GM19328 (cell line): ENCODE results near the gene PRDM5.

Experiments used
- ATAC-seq: cut with Tn5 transposase; IDR thresholded peaks from one replicate; pipeline ENCODE4 v1.9.1; 2021; ENCODE audit warnings: mild to moderate bottlenecking, moderate library complexity; ENCODE audit not compliant: unreplicated experiment

Gene PRDM5

DNA sequence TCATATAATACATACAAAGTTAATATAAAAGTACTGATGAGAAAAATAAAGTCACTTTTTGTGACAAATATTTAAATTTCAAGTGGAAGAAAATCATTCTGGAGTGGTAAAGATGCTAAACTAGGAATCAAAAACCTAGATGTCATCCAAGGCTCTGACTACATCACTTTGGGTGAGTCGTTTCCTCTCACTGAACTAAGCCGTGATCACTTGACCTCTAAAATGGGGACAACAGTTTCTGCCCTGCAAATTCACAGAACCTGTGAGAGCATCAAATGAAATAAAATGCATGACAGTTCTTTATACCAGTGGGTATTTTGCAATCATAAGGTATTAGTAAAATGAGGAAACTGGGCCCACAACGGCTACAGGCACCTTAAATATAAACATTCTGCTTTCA, 63.8 kb downstream of the PRDM5 start:
- no peak for ATAC-seq

DNA sequence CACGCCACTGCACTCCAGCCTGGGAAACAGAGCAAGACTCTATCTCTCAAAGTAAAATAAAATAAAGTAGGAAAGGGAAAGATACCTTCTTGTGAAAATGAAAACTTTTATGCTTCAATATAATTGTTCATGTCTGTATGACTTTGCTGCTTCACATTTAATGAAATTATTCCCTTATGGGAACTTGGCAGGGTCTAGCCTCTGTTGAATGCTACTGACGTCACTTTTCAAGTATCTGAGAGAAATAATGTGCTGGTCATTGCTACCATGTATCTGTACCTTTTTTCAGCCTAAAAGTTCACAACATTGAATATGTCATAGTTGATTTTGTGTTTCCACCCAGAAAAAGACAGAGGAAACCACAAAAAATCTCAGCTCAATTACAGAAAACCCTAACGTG, 65.2 kb downstream of the PRDM5 start:
- ATAC-seq: no peak

DNA sequence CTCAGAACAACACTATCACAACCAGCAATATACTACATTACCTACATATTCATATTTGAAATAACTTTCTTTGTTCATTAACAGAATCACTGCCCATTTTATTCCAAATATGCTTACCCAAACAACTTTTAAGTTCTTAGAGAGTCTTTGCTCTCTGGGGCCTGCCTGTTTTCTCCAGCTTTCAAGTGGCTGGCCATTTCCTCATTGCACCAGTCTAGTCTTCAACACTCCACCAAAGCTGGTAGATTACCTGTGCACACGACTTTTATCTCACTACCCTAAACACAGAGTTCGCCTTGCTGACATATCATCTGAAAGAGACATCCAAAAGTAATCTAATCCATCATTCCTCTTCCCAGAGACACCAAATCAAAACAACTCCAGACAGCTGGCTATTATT, 66.2 kb downstream of the PRDM5 start:
- ATAC-seq: no peak

DNA sequence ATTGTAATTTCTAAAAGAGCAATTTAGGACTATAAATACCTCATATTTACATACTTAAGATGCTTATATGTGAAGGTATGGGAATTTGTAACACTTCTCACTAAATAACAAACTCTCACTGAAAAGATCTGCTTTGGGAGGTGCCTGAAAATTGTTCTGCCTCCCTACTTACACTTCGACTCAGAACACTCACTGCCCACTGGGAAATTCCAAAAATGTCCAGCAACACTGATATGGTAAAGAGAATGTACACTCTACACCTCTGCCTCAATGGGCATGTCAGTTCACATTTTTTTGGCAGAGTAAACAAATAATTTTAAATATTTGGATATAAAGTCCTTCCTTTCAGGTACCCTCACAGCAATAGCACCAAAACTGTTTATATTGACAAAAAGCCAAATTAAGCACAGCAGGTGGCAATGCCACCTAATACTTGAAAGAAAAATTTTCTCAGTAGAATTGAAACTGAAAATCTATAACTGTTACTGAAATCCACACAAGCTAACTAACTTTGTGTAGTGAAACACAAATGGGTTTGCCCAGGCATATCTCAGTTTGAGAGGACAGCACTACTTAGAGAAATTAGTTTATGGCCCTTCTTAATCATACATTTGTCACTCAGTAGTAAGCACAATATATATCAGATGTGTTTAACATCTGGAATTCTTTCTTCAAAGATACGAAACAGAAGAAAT, 67.1 kb downstream of the PRDM5 start:
- ATAC-seq: peak; percentile 76

DNA sequence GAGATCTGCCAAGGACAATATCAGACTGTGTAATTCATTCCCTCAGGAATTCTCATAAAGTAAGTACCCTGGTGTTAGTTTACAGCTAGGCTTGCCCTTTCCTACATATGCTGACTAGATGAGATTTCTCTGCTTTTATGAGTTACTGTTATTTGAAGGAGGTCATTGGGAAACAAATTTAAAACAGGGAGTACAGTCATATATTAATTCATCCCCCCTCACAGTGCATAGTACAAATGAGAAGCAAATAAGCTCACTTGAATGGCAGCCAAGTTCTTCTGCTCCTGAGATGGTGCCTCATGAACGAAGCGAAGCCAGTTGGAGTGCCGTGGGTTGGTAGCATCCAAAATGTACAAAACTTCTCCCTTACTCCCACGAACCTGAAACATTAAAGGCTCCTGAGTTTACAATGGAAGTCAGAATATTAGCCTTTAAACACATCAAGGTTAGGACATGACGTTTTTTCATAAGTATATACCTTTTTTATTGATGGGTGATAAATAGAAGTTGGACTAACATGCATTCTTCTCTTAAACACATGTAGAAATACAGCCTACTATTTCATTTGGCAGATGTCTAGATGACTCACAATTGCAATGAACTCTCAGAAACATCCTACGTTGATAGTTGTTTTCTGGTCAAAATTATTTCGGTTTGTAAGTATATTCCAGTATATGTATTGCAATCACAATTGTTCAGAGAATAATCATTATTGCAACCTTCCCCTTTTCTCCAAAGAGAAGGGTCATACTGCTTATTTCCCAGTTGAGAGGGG, 69.2 kb downstream of the PRDM5 start:
- ATAC-seq: no peak

DNA sequence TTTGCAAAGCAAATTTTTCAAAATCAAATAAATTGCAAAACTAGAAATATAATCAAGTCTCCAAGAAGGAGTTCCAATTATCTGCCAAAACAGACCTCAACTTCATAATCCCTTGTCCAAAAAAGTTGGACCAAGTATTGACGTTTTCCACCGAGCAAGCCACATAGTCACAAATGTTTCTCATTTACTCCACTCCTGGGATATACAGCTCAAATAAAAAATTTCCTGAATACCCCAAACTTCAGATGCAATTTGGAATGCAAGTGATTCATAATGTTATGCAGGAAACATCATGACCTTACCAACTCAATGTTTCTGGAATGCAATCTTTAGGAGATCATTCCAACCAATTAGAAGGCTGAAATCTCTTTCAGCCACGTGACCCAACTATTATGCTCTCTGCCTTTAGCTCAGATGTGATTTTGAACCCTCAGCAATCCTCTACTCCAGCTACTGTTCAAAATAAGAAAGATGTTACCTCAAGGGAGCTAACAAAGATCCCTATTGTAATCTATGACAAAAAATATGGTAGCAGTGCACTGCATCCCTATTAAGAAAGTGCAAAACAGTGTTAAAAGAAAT, 72.4 kb downstream of the PRDM5 start:
- no peak for ATAC-seq

DNA sequence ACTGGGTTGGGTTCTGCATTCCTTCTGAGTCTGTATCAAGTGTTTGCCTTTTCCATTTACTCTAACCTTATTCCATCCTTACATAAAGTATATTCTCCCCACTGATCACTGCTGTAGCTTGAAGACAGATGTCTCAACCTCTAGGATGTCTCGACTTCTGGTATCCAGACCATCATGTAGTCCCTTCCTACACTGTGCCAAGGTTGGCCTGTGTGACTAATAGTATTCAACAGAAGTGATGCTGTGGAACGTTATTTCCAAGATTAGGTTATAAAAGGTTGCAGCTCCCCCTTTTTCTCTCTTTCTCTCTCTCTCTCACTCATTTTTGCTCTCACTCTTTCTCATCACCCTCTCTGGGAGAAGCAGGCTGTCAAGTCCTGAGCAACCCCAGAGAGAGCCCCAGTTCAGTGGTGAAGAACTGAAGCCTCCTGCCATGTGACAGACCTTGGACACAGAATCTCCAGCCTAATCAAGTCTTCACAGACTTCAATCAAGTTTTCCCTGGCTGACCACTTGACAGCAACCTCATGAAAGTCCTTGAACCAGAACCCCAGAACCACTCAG, 75.4 kb downstream of the PRDM5 start:
- no peak for ATAC-seq

DNA sequence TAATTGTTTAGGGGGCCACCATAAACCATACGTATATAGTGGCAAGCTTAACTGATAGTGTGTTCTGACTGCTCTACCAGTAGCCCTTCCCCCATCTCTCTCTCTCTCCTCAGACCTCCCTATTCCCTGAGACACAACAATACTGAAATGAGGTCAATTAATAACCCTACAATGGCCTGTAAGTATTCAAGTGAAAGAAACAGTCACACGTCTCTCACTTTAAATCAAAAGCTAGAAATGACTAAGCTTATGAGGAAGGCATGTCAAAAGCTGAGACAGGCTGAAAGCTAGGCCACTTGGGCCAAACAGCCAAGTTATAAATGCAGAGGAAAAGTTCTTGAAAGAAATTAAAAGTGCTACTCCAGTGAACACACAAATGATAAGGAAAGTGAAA, 78.0 kb downstream of the PRDM5 start:
- ATAC-seq: peak; percentile 64

DNA sequence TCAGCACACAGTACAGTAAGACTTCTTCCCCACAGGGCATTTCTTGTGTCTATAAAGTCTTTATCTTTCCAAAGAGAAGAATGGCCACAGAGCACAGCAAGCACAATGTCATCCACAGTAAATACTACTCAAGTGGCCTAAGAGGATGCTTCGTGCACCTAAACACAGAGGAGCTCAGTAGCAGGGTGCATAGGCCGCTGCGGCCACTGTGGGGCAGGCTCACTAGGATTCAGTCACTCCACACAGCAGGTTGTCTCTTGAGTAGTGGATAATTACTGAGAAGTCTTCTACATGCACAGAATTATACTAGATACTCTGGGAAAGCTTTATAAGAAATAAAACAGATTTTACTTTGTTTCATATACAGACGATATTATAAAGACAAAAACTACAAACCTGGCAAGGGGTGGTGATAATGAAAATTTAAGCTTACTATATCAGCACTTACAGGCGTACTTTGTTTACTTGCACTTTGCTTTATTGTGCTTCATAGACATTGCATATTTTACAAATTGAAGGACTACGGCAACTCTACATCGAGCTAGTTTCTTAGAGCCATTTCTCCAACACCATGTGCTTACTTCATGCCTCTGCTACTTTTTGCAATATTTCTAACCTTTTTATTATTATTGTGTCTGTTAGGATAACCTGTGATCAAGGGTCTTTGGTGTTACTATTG, 78.5 kb downstream of the PRDM5 start:
- ATAC-seq: no peak

DNA sequence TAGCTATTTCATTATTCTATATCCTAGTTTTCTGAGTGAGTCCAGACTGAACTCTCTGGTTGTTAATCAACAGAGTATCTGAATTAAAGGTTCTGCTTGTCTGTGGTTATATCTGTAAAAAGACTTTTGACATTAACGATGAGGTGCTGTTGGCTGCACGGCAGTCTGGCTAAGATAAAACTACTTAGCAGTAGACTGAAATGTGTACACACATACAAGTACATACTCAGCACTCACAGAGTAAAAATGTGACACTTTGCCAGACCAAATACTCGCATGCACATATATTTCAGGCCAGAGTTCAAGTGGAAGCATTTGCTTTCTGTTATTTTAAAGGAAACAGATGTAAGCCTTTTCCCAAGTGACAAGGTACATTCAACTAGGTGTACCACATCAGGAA, 80.5 kb downstream of the PRDM5 start:
- no peak for ATAC-seq

DNA sequence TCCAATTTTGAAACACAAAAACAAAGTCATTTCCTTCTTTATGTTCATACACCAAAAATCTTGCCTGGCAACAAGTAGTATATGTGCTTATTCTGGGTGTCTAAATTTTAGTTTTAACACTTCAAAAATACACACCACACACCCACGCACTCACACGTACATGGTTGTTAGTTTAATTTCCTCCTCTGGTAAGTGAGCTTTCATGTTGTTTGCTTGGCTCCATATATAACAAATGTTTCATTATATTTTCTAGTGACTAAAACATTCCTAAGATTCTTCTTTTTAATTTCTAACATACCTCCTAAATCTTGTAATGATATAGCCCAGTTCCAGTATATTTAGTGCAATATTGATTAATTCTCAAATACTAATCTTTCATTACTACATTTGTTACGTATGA, 80.9 kb downstream of the PRDM5 start:
- ATAC-seq: no peak

DNA sequence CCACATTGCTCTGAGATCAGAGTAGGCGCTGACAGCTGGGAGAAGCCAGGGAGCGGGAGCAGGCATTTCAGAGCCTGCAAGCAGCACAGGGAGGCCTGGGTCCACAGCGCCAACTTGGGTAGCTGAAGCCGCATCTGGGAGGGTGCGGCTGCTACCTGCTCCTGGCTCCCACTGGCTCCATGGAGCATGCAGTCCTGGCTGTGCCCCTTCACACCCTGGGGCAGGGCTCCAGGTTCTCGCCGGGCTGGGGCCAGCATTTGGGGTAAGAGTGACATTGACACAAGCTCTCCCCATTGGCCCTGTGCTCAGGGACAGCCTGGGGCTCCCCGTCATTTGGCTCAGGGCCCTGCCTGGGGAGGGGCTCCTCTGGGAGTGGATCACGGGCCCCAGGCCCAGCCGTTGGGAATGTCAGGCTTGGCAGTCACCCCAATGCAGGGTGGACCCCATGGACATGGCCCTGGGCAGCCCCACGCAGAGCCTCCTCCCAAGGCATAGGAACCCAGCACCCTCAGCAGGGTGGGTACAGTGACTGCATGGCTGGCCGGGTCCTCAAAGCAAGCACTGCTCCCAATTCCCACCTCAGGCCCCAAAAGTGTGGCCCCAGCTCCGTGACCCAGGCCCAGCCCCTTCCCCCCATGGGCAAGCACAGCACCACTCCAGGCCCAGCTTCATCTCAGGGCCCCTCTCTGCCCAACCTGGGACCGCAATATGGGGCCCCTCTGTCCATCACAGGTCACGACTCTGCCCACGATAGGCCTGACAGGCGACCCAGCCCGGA, 82.4 kb downstream of the PRDM5 start:
- ATAC-seq: no peak

DNA sequence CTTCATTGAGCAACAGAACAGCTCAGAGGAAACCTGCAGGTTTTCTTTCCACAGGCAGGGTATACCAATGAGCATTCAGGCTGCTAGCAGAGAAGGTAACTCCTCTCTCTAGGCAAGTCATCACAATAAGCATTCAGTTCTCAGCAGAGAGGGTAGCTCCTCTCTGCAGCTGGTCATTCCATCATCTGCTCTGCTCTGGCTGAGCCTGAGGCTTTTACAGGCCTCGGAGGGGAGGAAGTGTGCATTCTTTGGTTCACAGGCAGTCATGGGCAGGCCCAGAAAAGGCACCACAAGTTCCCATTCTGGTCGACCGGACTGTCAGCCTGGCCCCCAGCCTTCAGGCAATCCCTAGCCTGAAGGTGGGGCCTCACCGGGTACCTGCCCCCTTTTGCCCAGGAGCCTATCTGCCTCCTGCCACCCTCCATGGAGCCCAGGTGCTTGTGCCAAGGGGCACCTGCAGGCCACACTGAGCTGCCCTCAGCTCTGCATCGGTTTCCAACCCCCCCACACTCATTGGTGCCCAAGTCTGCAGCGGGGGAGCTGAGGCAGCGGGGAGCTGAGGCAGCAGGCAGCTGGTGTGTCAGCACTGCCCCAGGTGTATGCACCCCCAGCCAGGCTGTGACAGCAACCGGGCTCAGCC, 83.1 kb downstream of the PRDM5 start:
- ATAC-seq: no peak

DNA sequence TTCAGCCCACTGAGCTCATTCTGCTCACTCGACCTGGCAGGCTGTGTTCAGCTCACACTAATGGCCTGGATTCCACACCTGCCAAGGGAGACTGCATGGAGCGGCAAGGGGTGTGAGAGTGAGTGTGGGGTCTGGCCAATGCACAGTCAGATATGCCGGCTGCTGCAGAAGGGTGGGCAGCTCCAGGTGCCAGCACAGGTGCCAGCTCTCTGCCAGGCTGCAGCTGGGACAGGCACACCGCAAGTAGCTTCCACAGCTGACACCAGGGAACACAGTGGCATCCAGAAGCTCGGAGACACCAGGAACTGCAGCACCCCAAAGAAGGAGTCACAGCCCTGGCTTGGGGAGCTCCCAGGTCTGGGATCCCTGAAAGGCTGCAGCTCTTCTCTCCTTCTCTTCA, 83.7 kb downstream of the PRDM5 start:
- ATAC-seq: no peak

DNA sequence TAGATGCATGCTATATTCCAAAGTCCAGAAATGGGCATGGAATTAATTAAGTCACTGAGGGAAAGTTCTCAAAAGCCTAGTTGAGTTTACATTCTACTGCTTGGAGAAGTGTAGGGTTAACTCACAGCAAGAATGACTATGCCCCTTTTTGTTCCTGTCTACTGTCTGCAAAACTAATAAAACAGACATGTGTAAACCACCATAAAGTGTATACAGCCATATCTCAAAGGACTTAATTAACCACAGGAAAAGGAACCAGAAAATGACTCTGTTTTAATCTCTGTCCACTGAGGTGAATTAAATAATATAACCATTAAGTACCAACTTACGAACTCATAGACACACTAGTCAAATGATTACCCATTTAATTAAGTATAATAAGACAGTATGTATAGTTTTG, 84.9 kb downstream of the PRDM5 start:
- no peak for ATAC-seq

DNA sequence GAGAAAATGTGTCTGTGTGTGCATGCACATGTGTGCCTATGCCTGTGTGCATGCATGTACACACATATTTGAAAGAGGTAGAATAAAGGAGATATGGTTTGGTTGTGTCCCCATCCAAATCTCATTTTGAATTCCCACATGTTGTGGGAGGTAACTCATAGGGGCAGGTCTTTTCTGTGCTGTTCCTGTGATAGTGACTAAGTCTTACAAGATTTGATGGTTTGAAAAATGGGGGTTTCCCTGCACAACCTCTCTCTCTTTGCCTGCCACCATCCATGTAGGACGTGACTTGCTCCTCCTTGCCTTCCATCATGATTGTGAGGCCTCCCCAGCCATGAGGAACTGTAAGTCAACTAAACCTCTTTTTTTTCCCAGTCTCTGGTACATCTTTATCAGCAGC, 87.2 kb downstream of the PRDM5 start:
- no peak for ATAC-seq

DNA sequence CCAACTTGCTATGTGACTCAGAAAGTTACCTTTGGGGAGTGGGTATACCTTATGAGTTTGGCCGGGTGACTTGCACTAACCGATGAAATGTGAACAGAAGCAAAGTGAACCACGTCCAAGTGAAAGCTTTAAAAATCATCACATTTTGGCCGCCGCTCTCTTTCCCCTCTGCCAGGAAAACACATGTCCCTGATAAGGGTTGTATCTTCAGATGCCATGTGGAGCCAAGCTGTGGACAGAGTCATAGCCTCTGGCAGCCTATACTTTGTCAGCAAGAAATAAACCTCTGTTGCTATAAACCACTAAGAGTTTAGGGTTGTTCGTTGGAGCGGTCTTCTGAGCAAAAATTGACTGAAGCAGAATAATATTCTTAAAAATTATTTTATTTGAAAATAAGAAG, 92.3 kb downstream of the PRDM5 start:
- no peak for ATAC-seq

DNA sequence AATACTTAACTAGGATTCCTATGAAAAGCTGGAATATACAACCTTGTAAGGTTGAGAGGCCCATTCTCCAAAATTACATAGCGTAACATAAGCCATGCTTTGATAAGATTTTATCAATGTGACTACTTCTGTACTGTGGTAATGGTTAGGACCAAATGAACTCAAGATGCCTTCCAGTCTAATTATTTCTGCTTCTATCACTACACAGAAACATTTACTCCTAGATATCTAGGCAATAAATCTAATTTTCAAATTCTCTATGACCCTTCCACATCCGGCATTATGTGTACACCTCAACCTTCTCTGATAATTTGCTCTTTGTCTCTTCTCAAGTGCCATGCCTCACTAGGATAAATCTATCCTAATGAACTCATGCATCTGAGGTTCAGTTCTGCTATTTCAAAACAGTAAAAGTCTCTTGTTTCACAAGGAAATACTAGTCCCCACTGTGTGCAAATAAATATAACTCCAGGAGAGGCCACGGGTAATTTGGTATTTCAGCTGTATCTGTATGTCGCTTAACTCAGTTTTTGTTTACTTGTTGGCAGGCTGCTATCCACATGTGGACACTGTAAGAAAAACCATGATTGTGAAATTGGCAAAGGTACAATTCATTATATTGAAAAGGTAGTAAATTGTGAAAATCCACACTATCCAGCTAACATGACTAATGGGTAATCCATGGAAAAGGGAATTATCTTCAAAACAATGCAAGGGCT, 93.3 kb downstream of the PRDM5 start:
- no peak for ATAC-seq

DNA sequence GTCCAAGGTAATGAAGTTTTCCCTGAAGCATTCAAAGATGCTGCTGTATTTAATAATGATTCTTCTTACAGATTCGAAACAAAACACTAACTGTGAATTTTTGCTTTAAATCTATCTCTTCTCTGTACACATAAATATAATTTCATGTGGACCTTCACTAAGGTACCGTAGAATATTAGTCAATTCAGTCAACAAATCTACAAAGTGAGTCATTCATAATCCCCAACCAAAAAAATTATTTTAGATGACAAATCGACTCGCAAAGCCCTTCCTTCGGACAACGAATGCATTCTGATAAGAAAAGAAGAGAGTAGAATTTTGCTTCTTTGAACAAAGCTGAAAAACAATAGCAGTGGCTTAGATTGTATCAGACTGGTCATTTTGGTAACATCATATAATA, 95.7 kb downstream of the PRDM5 start:
- ATAC-seq: no peak

DNA sequence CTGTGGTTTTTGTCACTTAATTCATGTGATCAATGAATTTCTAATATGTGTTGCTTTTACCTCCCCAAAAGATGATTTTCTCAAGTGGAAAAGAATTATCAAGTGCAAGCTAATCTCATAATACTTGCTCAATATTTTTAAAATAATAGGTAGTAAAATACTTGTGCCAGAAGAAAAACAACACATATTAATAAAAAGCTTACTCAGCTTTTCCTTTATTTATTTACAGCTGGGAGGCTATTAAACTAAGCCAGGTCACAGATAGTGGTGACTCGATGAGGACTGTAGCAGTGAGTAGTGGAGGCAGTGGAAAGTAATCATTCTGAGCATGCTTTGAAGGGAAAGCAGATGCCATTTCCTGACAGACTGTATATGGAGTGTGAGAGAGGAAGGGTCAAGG, 96.1 kb downstream of the PRDM5 start:
- ATAC-seq: no peak
